Measurements from ENCODE around the gene MIF4GD. TPM values are rescaled to one million over a fixed set of nuclear protein-coding genes. Genes with fewer than 3 reads are reported as not detected.
"Not testable (repeated sequence)": the region's sequence is repeated elsewhere in the genome, so short reads cannot be mapped to it uniquely, and the experiment has no call there.

Gene MIF4GD
- total RNA-seq, 3 donors from 2014 or later = 26.2 to 38.7 (median 28.8) TPM

DNA sequence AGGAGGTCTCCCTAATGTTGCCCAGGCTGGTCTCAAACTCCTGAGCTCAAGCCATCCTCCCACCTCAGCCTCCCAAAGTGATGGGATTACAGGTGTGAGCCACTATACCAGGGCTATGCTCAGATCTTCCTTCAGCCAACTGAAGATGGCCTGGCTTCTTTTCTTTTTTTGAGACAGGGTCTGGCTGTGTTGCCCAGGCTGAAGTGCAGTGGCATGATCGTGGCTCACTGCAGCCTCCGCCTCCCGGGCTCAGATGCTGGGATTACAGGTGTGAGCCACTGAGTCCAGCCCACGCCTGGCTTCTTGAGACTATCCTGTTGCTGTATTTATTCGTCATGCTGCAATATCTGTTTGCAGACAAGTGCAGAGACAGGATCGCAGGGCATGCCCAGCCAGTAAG, 14.1 kb upstream of the MIF4GD start:
- no peak for DNase-seq (ENCODE audit: low spot score in 2 of 2)
- intact Hi-C loops (cut with DNase I; ENCODE audit: low total_unique reads) = no loop called here
- Histone ChIP-seq H3K4me3 (no peak overlapping the region), H3K9me3 (no peaks in the 10 kb centered on the region), H3K27ac (no peak overlapping the region), H3K36me3 (no peaks in the 10 kb centered on the region), H3K4me1 (no peaks in the 10 kb centered on the region), H3K27me3 (no peaks in the 10 kb centered on the region)
- no peak for TF ChIP-seq POLR2AphosphoS5 (IDR thresholded peaks at IDR 0.05)
- TF ChIP-seq POLR2A (IDR thresholded peaks at IDR 0.05) = no peak
- TF ChIP-seq CTCF (IDR thresholded peaks at IDR 0.05) = no peak

DNA sequence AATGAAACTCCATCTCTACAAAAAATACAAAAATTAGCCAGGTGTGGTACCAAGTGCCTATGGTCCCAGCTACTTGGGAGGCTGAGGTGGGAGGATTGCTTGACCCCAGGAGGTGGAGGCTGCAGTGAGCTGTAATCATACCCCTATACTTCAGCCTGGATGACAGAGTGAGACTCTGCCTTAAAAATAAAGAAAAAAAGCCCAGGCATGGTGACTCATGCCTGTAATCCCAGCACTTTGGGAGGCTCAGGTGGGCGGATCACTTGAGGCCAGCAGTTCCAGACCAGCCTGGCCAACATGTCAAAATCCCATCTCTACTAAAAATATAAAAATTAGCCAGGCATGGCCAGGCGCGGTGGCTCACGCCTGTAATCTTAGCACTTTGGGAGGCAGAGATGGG, 9.2 kb upstream of the MIF4GD start:
- intact Hi-C loops (cut with DNase I; ENCODE audit: low total_unique reads); DNase-seq (ENCODE audit: low spot score in 2 of 2); H3K36me3 ChIP-seq; H3K4me1 ChIP-seq; H3K9me3 ChIP-seq; H3K4me3 ChIP-seq; H3K27me3 ChIP-seq; H3K27ac ChIP-seq: not testable (repeated sequence)

- Histone ChIP-seq H3K27me3 (no peaks in the 10 kb centered on the region), H3K4me1 (no peaks in the 10 kb centered on the region), H3K27ac (no peak overlapping the region), H3K4me3 (no peak overlapping the region), H3K9me3 (no peaks in the 10 kb centered on the region), H3K36me3 (no peaks in the 10 kb centered on the region)
- DNase-seq (ENCODE audit: low spot score in 2 of 2) = no peak
- intact Hi-C loops (cut with DNase I; ENCODE audit: low total_unique reads) = no loop called here
- no peak for TF ChIP-seq POLR2A (IDR thresholded peaks at IDR 0.05)
- no peak for TF ChIP-seq CTCF (IDR thresholded peaks at IDR 0.05)
- TF ChIP-seq POLR2AphosphoS5 (IDR thresholded peaks at IDR 0.05) = no peak
These were observed 6.6 kb upstream of the MIF4GD start for GRCh38 chr17:75277664-75278071.

- H3K4me3 ChIP-seq = no peak overlapping the region
- no peak for TF ChIP-seq POLR2AphosphoS5 (IDR thresholded peaks at IDR 0.05)
These were observed 3.1 kb upstream of the MIF4GD start for GRCh38 chr17:75273977-75274708.

DNA sequence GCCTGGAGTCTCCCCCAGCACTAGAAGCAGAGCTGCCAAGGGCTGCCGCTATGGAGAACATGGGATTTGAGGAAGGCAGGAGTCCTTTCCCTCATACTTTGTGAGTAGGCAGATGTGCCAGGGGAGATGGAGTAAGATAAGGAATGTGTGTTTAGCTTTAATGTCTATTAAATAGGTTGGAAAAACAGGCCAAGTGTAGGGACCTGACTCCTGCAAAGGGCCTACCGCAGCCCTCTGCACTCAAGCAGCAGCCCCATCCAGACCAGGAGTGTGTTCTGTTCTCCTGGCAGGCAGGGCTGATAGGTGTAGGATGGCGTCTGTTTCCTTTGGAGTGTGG, 1.8 kb upstream of the MIF4GD start:
- Histone ChIP-seq H3K9me3 (no peaks in the 10 kb centered on the region), H3K36me3 (no peaks in the 10 kb centered on the region), H3K4me1 (peaks cover 5 to 8% of the 10 kb centered on the region in 2 donors), H3K27ac (no peak overlapping the region), H3K4me3 (no peak overlapping the region), H3K27me3 (no peaks in the 10 kb centered on the region)
- intact Hi-C loops (cut with DNase I; ENCODE audit: low total_unique reads) = no loop called here
- no peak for DNase-seq (ENCODE audit: low spot score in 2 of 2)
- TF ChIP-seq POLR2AphosphoS5 (IDR thresholded peaks at IDR 0.05) (no peak), POLR2A (IDR thresholded peaks at IDR 0.05) (no peak), CTCF (IDR thresholded peaks at IDR 0.05) (no peak)

More at GRCh38 chr17:75273977-75274708, 3.1 kb upstream of the MIF4GD start:
- Histone ChIP-seq H3K27me3 (no peaks in the 10 kb centered on the region), H3K27ac (no peak overlapping the region), H3K4me1 (peaks cover 5 to 8% of the 10 kb centered on the region in 2 donors), H3K9me3 (no peaks in the 10 kb centered on the region), H3K36me3 (no peaks in the 10 kb centered on the region)
- intact Hi-C loops (cut with DNase I; ENCODE audit: low total_unique reads) = no loop called here
- no peak for DNase-seq (ENCODE audit: low spot score in 2 of 2)

GRCh38 chr17:75271955-75272847, 1.2 kb upstream of the MIF4GD start:
- peaks cover 5 to 8% of the 10 kb centered on the region in 2 donors for H3K4me1 ChIP-seq
- H3K27ac ChIP-seq = peak overlapping the region in 1 of 2 donors; percentile 94
- no peaks in the 10 kb centered on the region for H3K9me3 ChIP-seq
- DNase-seq (ENCODE audit: low spot score in 2 of 2) = no peak
- TF ChIP-seq POLR2A (IDR thresholded peaks at IDR 0.05) (no peak), POLR2AphosphoS5 (IDR thresholded peaks at IDR 0.05) (no peak), CTCF (IDR thresholded peaks at IDR 0.05) (no peak)
- H3K36me3 ChIP-seq = no peaks in the 10 kb centered on the region
- H3K27me3 ChIP-seq = no peaks in the 10 kb centered on the region
- H3K4me3 ChIP-seq = peak overlapping the region; percentile 78 to 91 (median 88)
- intact Hi-C loops (cut with DNase I; ENCODE audit: low total_unique reads) = no loop called here

Data from breast epithelium (tissue), 4 donors.